ENCODE results near the gene MB21D2. TPM values are rescaled to one million over a fixed set of nuclear protein-coding genes. Genes with fewer than 3 reads are reported as not detected.

MB21D2 gene
- total and polyA plus RNA-seq, 2 experiments from 2014 or later, result 8.1 to 35.9 TPM

DNA sequence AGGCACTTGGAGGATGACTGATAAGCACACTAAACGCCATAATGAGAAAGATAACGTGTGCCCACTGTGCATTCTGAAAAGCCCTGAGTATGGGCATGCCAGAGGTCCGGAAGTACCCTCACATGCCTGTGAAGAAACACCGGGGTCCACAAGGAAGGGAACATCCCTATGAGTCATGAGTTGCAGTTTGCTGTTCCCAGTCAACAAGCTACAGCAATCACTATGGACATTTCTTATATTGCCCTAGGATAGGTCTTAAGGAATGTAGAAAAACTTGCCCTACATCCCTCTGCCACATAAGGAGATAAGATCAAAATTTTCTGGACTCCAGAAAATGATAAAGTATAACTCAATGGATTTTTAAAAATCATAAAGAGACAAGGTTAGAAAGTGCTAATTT, 9.9 kb downstream of the MB21D2 start:
- no peak overlapping the region for H2AFZ ChIP-seq
- H3K4me2 ChIP-seq, result no peak overlapping the region
- no peaks in the 10 kb centered on the region for H3K9me2 ChIP-seq (ENCODE audit: insufficient read depth)
- H3K9me3 Mint-ChIP-seq, result peaks cover 4% of the 10 kb centered on the region; the same call in 2 of the 3 replicates
- no peak overlapping the region for H3K4me3 Mint-ChIP-seq
- peaks cover 8% of the 10 kb centered on the region; the same call in 1 of the 2 replicates for H3K36me3 ChIP-seq (ENCODE audit: insufficient read depth)
- H3K27ac Mint-ChIP-seq, result no peak overlapping the region
- H3K4me3 ChIP-seq, result no peak overlapping the region
- DNase-seq (ENCODE audit: low spot score), result no peak
- H3F3A ChIP-seq (replicated peaks; ENCODE audit: low read depth), result no peaks in the 10 kb centered on the region
- no peak for ATAC-seq
- no peak overlapping the region for H3K27ac ChIP-seq (ENCODE audit: low read depth)
- peaks cover 54% of the 10 kb centered on the region for H3K4me1 ChIP-seq (ENCODE audit: insufficient read depth)
- H3K4me1 Mint-ChIP-seq, result peaks cover 39% of the 10 kb centered on the region
- TF ChIP-seq STAT1 (IDR thresholded peaks at IDR 0.05; ENCODE audit: unreplicated experiment), result no peak
- no peak for TF ChIP-seq NANOG (IDR thresholded peaks at IDR 0.05; ENCODE audit: borderline replicate concordance)
- TF ChIP-seq, protein P1, sequence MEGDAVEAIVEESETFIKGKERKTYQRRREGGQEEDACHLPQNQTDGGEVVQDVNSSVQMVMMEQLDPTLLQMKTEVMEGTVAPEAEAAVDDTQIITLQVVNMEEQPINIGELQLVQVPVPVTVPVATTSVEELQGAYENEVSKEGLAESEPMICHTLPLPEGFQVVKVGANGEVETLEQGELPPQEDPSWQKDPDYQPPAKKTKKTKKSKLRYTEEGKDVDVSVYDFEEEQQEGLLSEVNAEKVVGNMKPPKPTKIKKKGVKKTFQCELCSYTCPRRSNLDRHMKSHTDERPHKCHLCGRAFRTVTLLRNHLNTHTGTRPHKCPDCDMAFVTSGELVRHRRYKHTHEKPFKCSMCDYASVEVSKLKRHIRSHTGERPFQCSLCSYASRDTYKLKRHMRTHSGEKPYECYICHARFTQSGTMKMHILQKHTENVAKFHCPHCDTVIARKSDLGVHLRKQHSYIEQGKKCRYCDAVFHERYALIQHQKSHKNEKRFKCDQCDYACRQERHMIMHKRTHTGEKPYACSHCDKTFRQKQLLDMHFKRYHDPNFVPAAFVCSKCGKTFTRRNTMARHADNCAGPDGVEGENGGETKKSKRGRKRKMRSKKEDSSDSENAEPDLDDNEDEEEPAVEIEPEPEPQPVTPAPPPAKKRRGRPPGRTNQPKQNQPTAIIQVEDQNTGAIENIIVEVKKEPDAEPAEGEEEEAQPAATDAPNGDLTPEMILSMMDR (conservative IDR thresholded peaks at IDR 0.05; ENCODE audit: low read depth in 2 of 2), result no peak
- no peak for TF ChIP-seq POLR2AphosphoS5 (IDR thresholded peaks at IDR 0.05; ENCODE audit: low read depth)
- TF ChIP-seq EZH2phosphoT487 (IDR thresholded peaks at IDR 0.05; ENCODE audit: unreplicated experiment), result no peak
- TF ChIP-seq EZH2 (IDR thresholded peaks at IDR 0.05; ENCODE audit: low read depth, unreplicated experiment), result no peak
- no peak for TF ChIP-seq CREB1 (CRISPR knock-in tag; IDR thresholded peaks at IDR 0.05; ENCODE audit: low read depth)
- TF ChIP-seq, protein P2, sequence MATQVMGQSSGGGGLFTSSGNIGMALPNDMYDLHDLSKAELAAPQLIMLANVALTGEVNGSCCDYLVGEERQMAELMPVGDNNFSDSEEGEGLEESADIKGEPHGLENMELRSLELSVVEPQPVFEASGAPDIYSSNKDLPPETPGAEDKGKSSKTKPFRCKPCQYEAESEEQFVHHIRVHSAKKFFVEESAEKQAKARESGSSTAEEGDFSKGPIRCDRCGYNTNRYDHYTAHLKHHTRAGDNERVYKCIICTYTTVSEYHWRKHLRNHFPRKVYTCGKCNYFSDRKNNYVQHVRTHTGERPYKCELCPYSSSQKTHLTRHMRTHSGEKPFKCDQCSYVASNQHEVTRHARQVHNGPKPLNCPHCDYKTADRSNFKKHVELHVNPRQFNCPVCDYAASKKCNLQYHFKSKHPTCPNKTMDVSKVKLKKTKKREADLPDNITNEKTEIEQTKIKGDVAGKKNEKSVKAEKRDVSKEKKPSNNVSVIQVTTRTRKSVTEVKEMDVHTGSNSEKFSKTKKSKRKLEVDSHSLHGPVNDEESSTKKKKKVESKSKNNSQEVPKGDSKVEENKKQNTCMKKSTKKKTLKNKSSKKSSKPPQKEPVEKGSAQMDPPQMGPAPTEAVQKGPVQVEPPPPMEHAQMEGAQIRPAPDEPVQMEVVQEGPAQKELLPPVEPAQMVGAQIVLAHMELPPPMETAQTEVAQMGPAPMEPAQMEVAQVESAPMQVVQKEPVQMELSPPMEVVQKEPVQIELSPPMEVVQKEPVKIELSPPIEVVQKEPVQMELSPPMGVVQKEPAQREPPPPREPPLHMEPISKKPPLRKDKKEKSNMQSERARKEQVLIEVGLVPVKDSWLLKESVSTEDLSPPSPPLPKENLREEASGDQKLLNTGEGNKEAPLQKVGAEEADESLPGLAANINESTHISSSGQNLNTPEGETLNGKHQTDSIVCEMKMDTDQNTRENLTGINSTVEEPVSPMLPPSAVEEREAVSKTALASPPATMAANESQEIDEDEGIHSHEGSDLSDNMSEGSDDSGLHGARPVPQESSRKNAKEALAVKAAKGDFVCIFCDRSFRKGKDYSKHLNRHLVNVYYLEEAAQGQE (IDR thresholded peaks at IDR 0.05; ENCODE audit: unreplicated experiment), result no peak
- TF ChIP-seq, protein P3, sequence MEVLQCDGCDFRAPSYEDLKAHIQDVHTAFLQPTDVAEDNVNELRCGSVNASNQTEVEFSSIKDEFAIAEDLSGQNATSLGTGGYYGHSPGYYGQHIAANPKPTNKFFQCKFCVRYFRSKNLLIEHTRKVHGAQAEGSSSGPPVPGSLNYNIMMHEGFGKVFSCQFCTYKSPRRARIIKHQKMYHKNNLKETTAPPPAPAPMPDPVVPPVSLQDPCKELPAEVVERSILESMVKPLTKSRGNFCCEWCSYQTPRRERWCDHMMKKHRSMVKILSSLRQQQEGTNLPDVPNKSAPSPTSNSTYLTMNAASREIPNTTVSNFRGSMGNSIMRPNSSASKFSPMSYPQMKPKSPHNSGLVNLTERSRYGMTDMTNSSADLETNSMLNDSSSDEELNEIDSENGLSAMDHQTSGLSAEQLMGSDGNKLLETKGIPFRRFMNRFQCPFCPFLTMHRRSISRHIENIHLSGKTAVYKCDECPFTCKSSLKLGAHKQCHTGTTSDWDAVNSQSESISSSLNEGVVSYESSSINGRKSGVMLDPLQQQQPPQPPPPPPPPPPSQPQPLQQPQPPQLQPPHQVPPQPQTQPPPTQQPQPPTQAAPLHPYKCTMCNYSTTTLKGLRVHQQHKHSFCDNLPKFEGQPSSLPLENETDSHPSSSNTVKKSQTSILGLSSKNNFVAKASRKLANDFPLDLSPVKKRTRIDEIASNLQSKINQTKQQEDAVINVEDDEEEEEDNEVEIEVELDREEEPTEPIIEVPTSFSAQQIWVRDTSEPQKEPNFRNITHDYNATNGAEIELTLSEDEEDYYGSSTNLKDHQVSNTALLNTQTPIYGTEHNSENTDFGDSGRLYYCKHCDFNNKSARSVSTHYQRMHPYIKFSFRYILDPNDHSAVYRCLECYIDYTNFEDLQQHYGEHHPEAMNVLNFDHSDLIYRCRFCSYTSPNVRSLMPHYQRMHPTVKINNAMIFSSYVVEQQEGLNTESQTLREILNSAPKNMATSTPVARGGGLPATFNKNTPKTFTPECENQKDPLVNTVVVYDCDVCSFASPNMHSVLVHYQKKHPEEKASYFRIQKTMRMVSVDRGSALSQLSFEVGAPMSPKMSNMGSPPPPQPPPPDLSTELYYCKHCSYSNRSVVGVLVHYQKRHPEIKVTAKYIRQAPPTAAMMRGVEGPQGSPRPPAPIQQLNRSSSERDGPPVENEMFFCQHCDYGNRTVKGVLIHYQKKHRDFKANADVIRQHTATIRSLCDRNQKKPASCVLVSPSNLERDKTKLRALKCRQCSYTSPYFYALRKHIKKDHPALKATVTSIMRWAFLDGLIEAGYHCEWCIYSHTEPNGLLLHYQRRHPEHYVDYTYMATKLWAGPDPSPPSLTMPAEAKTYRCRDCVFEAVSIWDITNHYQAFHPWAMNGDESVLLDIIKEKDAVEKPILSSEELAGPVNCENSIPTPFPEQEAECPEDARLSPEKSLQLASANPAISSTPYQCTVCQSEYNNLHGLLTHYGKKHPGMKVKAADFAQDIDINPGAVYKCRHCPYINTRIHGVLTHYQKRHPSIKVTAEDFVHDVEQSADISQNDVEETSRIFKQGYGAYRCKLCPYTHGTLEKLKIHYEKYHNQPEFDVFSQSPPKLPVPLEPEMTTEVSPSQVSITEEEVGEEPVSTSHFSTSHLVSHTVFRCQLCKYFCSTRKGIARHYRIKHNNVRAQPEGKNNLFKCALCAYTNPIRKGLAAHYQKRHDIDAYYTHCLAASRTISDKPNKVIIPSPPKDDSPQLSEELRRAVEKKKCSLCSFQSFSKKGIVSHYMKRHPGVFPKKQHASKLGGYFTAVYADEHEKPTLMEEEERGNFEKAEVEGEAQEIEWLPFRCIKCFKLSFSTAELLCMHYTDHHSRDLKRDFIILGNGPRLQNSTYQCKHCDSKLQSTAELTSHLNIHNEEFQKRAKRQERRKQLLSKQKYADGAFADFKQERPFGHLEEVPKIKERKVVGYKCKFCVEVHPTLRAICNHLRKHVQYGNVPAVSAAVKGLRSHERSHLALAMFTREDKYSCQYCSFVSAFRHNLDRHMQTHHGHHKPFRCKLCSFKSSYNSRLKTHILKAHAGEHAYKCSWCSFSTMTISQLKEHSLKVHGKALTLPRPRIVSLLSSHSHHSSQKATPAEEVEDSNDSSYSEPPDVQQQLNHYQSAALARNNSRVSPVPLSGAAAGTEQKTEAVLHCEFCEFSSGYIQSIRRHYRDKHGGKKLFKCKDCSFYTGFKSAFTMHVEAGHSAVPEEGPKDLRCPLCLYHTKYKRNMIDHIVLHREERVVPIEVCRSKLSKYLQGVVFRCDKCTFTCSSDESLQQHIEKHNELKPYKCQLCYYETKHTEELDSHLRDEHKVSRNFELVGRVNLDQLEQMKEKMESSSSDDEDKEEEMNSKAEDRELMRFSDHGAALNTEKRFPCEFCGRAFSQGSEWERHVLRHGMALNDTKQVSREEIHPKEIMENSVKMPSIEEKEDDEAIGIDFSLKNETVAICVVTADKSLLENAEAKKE (CRISPR knock-in tag; IDR thresholded peaks at IDR 0.05), result no peak
- TF ChIP-seq, protein P4, sequence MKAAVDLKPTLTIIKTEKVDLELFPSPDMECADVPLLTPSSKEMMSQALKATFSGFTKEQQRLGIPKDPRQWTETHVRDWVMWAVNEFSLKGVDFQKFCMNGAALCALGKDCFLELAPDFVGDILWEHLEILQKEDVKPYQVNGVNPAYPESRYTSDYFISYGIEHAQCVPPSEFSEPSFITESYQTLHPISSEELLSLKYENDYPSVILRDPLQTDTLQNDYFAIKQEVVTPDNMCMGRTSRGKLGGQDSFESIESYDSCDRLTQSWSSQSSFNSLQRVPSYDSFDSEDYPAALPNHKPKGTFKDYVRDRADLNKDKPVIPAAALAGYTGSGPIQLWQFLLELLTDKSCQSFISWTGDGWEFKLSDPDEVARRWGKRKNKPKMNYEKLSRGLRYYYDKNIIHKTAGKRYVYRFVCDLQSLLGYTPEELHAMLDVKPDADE (IDR thresholded peaks at IDR 0.05), result no peak
- TF ChIP-seq ZNF331 (CRISPR knock-in tag; IDR thresholded peaks at IDR 0.05; ENCODE audit: low read depth), result no peak
- no peak for TF ChIP-seq JUNB (IDR thresholded peaks at IDR 0.05; ENCODE audit: unreplicated experiment)
- no peak for TF ChIP-seq ZNF114 (CRISPR knock-in tag; IDR thresholded peaks at IDR 0.05)
- H3K79me2 ChIP-seq (replicated peaks; ENCODE audit: insufficient read depth), result no peaks in the 10 kb centered on the region; the same call in none of the 2 replicates
- H3K36me3 Mint-ChIP-seq (ENCODE audit: low read depth), result peaks cover 37% of the 10 kb centered on the region
- H4K20me1 ChIP-seq (replicated peaks; ENCODE audit: insufficient read depth), result peaks cover 9% of the 10 kb centered on the region
- no peaks in the 10 kb centered on the region for H3K27me3 ChIP-seq (ENCODE audit: insufficient read depth)
- peaks cover 2% of the 10 kb centered on the region for H3K27me3 Mint-ChIP-seq (ENCODE audit: insufficient read depth, low read depth, poor library complexity)

Data from GM23338 (cell line).